Lower leg skin (tissue), 4 donors: ENCODE data around the gene PRSS23. TPM values are rescaled to one million over a fixed set of nuclear protein-coding genes. Genes with fewer than 3 reads are reported as not detected.

Experiments used
- DNase-seq, 2 donors: peaks; one replicate each; pipeline ENCODE4 v3.0.0-alpha.2; 2019; ENCODE audit warnings: low spot score in 2 of 2
- H3K4me3 ChIP-seq: fragments of 200-600 bp; sonication (generic); 2 replicates; pipeline ENCODE4 v1.5.1; 2017; ENCODE audit warnings: mild to moderate bottlenecking, low read depth; ENCODE audit not compliant: poor library complexity, severe bottlenecking
- POLR2A ChIP-seq, 2 donors: fragments of 450-650 bp; IDR thresholded peaks; one replicate each; pipeline ENCODE4 v1.6.1; 2016 to 2017; ENCODE audit warnings: antibody characterized with exemption in 2 of 2, mild to moderate bottlenecking in 1 of 2, moderate library complexity in 1 of 2
- WGBS, 2 donors: methylation state at CpG; one replicate each; pipeline ENCODE4 v1.1.5; 2018; 5-methylcytosine and 5-hydroxymethylcytosine counted together
- intact Hi-C: fragments of 100-400 bp; cut with DNase I; formaldehyde crosslinking; loops from one replicate; pipeline ENCODE4 v1.15.0; 2023; ENCODE audit warnings: low total_unique reads
- total RNA-seq, 4 donors: library from RNA; depleted of rRNA; stranded (reverse); fragments of >200 nt; gene quantifications; one replicate each; pipeline ENCODE4 v1.1.0, GENCODE V29; 2016
- TF ChIP-seq, protein P1 (sequence below), 3 donors: fragments of 450-650 bp; IDR thresholded peaks; one replicate each; pipeline ENCODE4 v1.5.1; 2016; ENCODE audit warnings: antibody characterized with exemption in 3 of 3, mild to moderate bottlenecking in 3 of 3, moderate library complexity in 2 of 3

The PRSS23 gene
- total RNA-seq, 4 donors from 2014 or later: 7.5 to 32.1 (median 13.7) TPM

DNA sequence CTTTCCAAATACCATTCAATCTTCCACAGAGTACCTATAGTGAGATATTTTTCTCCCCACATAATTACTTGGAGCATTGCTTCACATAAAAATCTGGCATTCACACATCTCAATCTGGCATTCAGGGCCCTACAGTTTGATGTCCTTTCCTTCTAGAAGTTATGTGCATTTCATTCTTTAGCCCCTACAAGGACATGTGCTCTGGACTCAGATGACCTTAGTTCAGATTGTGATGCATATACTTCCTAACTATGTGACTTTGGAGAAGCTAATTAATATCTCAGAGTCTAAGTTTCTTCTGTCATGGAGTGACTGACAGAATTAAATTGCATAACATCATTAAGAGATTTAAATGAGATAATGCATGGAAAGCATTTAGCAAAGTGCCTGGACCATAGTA is 25.9 kb upstream of the PRSS23 start:
- no peak for TF ChIP-seq POLR2A (IDR thresholded peaks at IDR 0.05)
- TF ChIP-seq, protein P1, sequence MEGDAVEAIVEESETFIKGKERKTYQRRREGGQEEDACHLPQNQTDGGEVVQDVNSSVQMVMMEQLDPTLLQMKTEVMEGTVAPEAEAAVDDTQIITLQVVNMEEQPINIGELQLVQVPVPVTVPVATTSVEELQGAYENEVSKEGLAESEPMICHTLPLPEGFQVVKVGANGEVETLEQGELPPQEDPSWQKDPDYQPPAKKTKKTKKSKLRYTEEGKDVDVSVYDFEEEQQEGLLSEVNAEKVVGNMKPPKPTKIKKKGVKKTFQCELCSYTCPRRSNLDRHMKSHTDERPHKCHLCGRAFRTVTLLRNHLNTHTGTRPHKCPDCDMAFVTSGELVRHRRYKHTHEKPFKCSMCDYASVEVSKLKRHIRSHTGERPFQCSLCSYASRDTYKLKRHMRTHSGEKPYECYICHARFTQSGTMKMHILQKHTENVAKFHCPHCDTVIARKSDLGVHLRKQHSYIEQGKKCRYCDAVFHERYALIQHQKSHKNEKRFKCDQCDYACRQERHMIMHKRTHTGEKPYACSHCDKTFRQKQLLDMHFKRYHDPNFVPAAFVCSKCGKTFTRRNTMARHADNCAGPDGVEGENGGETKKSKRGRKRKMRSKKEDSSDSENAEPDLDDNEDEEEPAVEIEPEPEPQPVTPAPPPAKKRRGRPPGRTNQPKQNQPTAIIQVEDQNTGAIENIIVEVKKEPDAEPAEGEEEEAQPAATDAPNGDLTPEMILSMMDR (IDR thresholded peaks at IDR 0.05): no peak
- intact Hi-C loops: no loop called here
- no peak for DNase-seq
- H3K4me3 ChIP-seq: no peak overlapping the region

DNA sequence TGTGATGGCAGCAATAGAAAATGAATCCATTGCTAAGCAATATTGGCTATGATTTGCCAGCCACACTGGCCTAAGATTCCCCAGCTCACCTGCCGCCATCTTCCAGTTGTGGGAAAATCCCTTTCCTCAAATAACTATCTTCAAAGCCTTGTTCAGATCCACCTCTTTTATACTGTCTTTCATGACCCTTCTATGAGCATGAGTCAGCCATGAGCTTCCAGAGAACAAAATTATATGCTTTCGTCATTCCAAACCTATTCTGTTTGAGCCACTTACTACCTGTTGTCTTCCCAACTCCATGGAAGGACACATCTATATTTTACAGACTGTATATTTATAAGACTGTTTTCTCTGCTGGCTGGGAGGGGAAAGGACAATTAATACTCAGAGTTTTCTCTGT is 25.0 kb upstream of the PRSS23 start:
- TF ChIP-seq, protein P1 (IDR thresholded peaks at IDR 0.05): no peak
- TF ChIP-seq POLR2A (IDR thresholded peaks at IDR 0.05): no peak
- WGBS, 2 donors: 71 to 90% methylated on average over 2 of the region's 2 CpGs
- H3K4me3 ChIP-seq: no peak overlapping the region
- DNase-seq: no peak
- intact Hi-C loops: no loop called here

DNA sequence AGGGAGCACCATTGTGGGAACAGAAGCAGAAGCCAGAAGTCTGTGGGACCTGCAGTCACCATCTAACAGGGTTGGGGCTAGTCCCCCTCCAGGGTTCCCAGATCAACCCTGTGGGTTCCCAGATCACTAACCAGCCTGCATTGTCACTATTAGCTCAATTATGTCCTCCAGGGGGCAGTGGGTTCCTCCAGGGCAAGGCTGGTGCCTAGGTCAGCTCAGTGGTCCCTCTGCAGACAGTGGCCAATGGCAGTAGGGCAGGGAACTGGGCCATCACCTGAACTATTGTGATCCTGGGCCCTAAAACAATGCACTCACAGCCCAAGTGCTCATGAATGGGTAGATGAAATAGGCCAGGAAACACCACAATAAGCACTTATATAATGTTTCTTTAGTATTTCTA is 18.8 kb upstream of the PRSS23 start:
- intact Hi-C loops: no loop called here
- no peak for TF ChIP-seq POLR2A (IDR thresholded peaks at IDR 0.05)
- TF ChIP-seq, protein P1 (IDR thresholded peaks at IDR 0.05): no peak
- H3K4me3 ChIP-seq: no peak overlapping the region
- DNase-seq: no peak

DNA sequence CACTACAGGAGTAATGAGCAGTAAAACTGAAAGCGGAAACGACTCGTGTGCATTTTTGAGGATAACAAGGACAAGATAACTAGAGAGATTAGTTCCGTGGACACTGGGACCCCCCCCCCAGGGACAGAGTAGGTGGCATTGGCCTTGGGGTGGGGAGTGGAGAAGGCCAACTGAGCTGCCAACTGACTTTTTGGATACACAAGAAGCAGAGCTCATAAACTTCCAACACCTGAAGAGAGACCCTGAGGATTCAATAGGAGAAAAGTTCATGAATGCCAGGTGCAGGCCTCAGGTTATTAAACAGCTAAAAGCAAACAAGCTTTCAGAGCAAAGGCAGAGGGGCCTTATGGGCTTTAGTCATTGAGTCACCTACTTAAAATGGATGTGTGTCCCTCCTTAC is 17.6 kb upstream of the PRSS23 start:
- TF ChIP-seq, protein P1 (IDR thresholded peaks at IDR 0.05): no peak
- no peak for TF ChIP-seq POLR2A (IDR thresholded peaks at IDR 0.05)
- no peak for DNase-seq
- WGBS, 2 donors: 82 to 86% methylated on average over 4 of the region's 4 CpGs
- intact Hi-C loops: no loop called here
- no peak overlapping the region for H3K4me3 ChIP-seq

DNA sequence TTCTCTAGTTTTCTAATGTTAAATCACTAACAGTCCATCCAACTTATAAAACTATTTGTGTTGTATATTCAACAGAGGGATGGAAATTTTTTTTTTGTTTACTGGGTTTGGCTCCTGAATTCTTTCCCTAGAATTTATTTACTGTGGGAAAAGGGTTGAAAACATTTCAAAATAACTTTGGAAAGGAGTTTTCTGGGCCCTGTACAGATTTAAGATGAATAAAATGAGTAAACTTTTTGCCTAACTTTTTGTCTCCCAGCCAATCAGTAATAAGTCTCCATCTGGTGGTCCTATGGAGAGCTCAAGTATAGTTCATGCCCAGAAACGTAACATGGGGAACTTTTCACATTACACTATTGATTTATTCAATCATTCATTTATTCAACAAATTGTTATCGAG is 16.7 kb upstream of the PRSS23 start:
- no peak overlapping the region for H3K4me3 ChIP-seq
- TF ChIP-seq, protein P1 (IDR thresholded peaks at IDR 0.05): no peak
- no peak for TF ChIP-seq POLR2A (IDR thresholded peaks at IDR 0.05)
- DNase-seq: no peak
- WGBS, 2 donors: 81 to 87% methylated on average over 2 of the region's 2 CpGs
- intact Hi-C loops: no loop called here

DNA sequence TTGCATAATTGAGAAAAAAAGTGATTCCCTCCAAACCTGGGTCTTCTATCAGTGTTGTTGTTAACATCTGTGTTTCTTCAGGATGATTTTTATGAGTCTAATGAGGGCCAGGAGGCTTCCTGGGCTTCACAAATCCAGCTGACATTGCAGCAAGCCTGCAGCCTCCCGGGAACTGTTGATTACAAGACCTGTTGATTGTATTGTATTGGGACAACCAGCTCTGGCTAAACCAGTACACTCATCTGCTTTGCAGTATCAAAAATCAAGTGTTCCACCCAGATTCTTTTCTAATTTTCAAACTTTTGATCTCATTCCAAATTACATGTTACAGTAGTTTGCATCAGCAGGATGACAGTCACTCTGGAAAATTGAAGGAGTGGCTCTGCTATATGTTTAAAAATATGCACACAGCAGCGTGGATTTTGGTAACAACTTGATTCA is 16.1 kb upstream of the PRSS23 start:
- H3K4me3 ChIP-seq: no peak overlapping the region
- intact Hi-C loops: no loop called here
- no peak for TF ChIP-seq POLR2A (IDR thresholded peaks at IDR 0.05)
- TF ChIP-seq, protein P1 (IDR thresholded peaks at IDR 0.05): no peak
- DNase-seq: no peak
- 28 to 48% methylated on average over 2 of the region's 2 CpGs for WGBS, 2 donors
